Measurements from ENCODE around the gene GAN.

Gene GAN, protein sequence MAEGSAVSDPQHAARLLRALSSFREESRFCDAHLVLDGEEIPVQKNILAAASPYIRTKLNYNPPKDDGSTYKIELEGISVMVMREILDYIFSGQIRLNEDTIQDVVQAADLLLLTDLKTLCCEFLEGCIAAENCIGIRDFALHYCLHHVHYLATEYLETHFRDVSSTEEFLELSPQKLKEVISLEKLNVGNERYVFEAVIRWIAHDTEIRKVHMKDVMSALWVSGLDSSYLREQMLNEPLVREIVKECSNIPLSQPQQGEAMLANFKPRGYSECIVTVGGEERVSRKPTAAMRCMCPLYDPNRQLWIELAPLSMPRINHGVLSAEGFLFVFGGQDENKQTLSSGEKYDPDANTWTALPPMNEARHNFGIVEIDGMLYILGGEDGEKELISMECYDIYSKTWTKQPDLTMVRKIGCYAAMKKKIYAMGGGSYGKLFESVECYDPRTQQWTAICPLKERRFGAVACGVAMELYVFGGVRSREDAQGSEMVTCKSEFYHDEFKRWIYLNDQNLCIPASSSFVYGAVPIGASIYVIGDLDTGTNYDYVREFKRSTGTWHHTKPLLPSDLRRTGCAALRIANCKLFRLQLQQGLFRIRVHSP
- 23.7 to 24.6 reads per million in 2 donors for total RNA-seq

DNA sequence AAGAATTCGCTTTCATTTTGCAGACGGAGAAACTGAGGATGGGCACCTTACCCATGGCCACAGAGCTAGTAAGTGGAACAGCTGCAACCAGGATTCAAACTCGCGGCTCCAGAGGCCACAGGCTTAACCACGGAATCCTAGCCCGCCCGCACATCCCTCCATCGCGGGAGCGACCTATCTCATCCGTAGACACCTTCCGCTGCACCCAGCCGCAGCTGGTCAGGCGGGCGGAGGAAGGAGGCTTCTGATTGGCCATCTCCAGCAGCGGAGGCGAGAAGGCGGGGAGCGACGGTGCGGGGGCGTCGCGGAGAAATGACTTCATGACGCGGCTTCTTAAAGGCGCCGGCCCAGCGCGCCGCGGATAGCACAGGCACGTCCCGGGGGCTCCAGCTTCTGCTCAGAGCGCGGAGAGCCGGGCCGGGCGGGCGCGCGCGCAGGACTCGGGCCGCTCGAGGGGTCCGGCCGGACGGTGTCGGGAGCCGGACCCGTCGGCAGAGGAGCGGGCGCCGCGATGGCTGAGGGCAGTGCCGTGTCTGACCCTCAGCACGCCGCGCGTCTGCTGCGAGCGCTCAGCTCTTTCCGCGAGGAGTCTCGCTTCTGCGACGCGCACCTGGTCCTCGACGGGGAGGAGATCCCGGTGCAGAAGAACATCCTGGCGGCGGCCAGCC lies at the start of gene GAN:
TSS of gene GAN (plus strand) at position 360 of the 668 bp plus-strand sequence. CDS start at position 512, 152 bp downstream.
- peak; percentile 81 to 98 (median 90) for DNase-seq

DNA sequence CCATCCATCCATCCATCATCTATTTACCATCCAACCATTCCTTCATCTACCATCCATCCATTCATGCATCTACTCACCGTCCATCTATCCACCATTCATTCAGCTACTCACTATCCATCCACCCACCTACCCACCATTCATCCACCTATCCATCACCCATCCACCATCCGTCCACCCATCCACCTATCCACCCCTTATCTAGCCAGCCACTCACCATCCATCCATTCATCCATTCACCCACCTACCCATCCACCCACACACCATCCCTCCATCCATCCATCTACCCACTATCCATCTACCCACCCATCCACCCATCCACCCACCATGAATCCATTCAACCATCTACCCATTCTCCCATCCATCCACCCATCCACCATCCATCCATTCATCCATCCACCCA lies 49.7 kb upstream of the GAN start:
- DNase-seq = no peak

DNA sequence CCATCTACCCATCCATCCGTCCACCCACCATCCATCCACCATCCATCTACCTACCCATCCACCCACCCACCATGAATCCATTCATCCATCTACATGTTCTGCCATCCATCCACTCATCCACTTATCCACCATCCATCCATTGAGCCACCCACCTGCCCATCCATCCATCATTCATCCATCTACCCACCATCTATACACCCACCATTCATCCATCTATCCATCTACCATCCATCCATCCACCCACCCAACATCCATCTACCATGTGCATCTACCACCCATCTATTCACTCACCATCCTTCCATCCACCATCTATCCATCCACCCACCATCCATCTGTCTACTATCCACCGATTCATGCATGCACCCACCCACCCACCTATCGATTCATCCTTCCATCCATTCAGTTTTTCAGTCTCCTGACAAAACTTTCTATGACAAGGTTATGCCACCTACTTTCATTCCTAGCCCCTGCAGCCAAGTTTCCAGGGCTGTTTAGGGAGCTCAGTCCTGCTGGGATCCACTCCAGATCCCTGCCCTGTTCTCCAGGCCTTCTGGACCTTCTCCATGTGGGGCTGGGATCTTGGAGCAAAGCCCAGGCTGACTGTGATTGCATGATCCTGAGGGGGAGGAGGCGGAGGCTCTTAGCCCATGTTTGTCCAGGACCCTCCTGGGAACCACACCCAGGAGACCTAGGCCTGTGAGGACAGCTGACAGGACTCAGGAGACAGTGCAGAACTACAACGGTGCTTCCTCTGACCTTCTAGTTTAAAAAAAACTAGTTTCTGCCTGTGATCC lies 48.9 kb upstream of the GAN start:
- no peak for DNase-seq

DNA sequence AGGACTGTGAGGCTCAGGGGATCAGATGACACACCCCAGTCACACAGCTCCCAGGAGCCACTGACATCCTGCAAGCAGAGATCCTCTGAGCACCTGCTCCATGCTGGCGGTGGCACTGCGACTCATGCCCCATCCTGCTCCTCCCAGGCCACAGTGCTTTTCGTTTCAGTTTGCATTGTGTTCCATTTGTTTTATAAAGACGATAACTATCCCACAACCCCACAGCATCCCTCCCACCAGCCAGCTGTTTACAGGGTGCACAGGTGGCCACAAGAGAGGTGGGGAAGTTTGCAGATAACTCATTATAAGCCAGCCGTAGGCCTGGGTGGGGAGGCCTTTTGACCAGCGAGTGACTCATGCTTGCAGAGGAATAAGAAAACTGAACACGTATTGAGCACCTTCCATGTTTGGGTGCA lies 48.1 kb upstream of the GAN start:
- peak in 1 of 5 experiments; percentile 15 for DNase-seq

DNA sequence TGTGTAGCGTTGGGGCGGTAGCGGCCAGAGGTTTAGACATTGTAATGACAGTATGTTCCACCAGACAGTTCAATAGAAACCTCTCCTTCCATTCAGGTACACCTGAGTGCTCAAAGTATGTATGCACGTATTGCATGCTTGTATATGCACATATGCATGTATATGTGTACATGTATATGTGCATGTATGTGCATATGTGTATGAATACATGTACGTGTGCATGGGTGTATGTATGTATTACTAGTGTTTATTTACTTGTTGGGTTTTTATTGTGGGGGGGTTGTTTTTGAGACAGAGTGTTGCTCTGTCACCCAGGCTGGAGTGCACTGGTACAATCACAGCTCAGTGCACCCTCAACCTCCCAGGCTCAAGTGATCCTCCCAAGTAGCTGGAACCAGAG lies 46.3 kb upstream of the GAN start:
- no peak for DNase-seq

DNA sequence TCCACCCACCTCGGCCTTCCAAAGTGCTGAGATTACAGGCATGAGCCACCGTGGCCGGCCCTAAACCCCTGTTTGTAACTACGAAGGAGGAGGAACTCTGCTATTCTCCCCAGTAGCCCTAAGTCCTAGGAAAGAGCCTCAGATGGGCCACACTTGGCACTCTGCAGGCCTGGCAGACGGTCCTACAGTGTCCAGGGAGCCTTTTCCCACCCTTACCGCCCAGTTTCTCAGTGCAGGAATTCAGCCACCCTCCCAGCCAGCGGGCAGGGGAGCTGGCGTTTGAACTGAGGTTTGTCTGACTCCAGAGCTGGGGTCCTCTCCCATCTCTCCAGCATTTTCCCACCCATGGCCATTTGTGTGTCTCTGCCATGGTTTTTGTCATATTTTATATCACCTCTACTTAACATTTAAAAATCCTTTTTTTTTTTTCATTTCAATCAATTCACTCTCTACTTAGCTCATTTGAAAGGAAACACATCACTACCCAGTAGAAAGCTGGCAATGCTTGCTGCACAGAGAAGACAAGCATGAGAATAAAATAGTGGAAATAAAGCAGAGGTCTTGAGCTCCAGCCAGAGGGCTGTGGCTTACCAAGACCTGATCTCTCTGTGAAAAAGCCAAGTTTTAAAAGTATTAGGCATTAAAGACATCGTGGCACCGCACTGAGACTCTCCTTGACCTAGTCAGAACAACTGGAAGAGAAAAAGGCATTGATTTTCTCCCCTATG lies 41.4 kb upstream of the GAN start:
- no peak for DNase-seq

DNA sequence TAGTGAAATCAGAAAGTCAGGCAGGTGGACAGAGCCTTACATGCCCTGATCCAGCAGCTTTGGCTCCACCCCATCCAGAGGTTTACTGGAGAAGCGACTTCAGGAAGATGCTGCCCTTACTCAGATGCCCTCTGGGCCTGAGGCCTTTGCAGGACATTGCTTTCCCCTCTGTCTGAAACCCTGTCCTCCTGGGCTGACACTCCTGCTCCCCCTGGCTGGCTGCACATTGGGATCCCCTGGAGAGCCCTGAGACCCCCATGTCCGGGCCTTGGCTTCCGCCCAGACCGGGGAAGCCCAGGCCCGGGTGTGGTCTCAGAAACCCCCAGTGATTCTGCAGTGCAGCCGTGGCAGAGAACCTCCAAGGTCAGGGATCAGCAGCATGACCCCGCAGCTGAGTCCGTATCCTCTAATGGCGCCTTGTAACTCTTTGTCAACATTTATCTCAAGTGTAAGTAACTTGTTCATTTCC lies 39.7 kb upstream of the GAN start:
- no peak for DNase-seq

DNA sequence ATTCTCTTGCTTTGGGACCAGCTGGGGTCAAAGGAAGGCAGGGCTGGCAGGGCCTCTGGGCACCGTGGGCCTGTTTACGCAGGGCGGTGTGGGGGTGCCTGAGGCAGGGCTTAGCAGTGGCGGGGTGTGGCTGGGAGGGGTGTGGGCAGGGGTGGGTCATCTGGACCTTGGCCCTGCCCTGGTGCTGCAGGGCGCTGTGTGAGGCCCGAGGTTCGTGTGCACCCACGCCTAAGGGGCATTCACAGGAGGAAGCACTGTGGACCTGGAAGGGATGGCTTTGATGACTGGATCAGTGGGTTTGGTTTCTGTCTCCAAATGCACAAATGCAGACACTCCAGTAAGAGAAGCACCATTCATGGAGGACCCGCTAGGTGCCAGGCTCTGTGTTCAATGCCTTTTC lies 39.0 kb upstream of the GAN start:
- DNase-seq = no peak

DNA sequence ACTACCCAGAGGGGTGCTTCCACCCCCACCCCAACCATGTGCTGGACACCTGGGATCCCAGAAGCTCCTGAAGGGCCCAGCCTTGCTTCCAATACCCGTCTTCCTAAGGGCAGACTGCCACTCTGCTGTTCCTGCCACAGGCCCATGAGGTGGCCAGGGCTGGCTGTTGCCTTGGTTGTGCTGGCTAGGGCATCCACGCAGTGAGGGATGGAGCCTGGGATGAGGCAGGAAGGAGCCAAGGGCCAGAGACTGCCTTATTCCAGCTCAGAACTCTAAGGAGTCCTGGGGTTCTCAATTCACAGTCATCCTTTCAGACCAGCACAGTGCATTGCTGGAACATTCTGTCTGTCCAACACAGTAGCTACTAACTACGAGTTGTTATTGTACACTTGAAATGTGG lies 38.4 kb upstream of the GAN start:
- no peak for DNase-seq

DNA sequence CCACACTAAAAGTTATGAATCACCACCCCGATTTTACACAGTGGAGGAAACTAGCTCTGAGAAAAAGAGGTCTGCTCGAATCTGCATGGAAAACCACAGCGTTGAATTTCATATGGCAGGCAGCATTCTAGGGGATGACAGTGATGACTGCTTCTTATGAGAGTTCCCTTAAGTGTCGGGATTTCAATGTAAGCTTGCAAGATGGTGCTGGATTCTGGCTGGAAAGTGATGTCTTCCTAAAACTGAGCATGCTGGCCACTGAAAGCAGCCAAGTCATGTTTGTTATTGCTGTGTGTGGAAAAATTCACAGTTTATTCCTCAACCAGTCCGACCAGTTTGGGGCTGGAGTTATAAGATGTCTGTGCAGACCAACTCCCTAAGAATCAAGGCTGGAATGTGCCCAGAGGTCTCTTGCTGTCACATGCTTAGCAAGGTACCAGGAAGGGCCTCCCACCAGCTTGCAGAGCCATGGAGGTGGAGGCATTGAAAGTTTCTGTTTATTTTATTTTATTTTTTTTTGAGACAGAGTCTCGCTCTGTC lies 37.2 kb upstream of the GAN start:
- no peak for DNase-seq

DNA sequence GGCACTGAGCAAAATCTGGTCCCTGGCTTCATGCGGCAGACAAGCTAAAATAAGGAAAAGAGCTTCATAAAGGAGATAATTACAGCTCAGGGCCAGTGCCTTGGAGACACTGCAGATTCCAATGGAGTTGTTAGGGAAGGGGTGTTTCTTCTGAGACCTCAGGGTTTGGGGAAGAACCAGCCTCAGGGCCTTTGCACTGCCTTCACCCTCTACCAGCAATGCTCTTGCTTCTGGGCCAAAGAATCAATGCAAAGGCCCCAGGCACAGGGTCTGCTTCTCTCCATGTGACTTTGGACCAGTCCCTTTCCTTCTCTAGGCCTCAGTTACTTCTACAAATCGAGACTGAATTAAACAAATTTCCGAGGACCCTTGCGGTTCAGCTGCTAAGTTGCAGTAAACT lies 36.2 kb upstream of the GAN start:
- DNase-seq = no peak

DNA sequence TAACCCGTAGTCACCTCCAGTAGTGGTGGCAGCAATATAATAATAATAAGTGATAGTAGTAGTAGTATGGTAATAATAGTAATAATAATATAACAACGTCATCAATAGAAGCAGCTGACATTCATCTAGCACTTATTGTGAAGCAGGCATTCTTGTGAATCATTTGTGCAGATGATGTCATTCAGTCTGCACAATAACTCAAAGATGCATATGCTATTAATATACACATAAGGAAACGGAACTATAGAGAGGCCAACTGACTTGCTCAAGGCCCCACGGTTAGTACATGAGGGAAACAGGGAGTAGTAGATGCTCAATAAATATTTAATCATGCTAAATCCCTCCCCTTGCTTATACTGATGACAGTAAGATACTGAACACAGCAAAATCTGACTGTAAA lies 35.4 kb upstream of the GAN start:
- DNase-seq = no peak

DNA sequence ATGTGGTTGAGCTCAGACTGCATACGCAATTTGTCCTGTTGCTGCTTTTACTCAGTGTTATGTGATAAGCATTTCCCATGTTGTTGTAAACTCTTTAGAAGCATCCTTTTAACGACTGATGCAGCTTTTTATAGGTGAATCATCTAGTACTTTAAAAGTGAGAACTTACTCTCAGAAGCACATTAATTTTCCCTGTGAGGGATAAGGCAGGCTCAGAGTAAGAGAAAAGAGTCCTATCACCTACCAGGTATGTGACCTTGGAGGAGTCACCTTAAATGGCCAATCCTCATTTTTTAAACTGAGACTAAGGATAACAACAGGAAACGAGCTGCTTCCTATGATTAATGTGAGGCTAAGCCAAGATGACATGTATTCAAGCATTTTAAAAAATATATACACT lies 34.4 kb upstream of the GAN start:
- DNase-seq = no peak

DNA sequence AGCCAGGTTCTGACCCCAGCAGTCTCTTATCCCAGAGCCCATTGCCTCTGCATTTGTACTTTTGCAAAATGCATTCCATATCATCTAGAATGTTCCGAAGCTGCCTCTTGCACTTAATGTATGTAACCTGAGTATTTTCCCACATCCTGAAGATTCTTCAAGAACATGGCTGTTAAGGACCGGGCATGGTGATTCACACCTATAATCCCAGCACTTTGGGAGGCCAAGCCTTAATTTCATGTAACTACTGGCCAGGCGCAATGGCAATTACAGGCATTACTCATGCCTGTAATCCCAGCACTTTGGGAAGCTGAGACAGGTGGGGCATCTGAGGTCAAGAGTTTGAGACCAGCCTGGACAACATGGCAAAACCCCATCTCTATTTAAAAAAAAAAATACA lies 31.7 kb upstream of the GAN start:
- DNase-seq = no peak

DNA sequence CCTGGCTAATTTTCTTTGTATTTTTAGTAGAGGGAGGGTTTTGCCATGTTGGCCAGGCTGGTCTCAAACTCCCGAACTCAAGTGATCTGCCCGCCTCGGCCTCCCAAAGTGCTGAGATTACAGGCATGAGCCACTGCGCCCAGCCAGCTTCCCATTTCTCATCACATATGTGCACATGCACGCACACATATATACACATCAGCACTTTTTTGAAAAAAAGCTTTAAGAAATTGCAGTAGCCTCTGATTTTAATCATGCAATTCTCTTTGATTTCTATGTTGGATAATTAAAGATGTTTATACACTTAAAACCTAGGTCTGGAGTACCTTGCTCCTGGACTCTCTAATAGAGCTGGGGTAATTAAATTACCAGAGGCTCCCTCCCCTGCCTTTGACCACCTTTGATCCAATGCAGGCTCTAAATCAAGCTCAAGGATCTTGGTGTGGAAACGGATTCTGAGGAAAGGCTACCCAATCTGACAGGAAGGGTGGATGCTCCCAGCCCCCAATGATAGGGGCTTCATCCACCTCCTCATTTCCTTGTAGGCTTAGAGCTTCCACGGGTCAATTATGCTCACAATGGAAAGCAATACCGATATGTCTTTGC lies 29.7 kb upstream of the GAN start:
- DNase-seq = no peak

DNA sequence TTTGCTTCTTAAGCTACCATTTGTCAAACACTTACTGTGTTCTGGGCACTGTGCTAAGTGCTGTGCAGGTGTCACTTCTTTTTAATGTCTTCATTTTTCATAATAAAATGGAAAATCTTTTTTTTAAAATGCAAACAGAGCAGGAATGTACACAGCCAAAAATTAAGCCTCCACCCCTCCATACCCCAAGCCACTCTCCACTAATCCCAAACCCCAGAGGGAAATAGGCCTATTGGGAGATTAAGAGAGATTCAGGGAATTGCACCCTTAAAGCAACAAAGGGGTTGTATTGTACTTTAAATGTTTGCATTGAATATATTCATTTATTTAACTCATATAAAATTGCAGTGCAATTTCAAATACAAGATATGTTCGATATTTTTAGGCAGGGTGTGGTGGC lies 28.6 kb upstream of the GAN start:
- DNase-seq = no peak

DNA sequence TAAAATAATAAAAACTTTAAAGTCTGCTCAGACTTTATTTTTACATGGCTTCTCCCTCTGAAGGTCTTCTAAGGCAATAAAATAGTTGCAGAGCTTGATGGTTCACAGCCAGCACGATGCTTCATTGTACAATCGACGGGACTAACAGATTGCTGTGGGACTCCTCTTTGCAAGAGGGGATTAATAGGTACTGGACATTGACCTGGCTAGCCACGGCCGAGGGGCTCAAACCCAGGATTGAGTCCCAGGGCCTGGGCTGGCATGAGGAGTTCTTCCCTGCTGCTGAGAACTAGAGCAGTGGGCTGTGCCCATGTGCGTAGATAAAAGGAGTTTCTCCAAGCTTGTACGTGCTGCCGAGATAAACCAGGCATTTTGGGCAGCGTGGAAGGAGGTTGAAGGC lies 23.6 kb upstream of the GAN start:
- no peak for DNase-seq

DNA sequence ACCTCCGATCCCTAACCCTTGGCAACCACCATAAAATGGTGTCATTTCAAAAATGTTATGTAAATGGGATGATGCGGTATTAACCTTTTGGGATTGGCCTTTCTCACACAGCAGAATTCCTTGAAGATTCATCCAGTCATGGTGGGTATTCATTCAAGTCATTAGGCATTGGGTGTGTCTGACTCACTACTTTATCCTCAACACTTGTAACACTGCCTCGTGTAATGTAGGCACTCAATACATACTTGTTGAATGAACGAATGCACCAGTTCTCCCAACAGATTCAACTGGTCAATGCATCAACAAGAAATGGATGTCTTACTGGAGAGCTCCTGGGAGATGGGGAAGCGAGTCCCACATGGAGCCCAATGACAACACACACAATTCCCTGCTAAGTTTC lies 21.8 kb upstream of the GAN start:
- DNase-seq = no peak

DNA sequence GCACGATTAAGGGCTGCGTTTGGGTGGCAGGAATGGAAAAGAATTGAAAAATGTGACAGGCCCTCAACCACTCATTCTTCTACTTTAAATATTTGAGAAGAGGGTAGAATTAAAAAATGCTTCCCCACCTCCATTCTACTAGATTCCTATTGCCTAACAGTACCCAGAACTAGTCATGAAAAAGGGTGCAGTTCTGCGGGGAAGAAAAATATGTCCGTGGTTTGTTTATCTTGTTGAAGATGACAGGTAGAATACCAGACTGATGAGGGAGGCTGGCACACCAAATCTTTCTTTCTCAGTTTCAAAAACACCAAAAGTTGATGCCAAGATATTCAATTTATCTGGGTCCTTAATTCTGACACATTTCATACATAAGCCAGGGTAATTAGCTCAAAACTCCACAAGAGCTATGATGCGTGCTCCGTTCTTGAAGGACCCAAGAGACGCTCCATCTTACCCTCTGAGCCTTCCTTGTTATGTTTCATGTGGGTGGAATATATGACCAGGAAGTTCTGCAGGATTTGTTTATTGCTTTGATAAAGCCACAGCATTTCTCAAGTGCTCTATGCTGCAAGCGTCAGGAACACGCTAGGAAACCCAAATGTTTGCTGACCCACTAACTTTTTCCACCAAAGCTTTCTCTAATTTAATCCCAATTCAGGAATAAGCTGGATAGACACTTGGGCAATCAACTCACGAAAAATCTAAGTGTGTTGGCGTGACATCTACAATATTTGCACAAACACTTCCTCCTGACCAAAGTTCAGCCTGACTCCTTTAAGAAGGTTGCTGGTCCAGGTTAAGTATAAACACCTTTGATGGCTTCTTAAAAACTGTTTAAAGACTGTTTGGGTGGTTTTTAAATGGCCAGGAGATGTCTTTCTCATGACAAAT lies 20.6 kb upstream of the GAN start:
- DNase-seq = no peak

DNA sequence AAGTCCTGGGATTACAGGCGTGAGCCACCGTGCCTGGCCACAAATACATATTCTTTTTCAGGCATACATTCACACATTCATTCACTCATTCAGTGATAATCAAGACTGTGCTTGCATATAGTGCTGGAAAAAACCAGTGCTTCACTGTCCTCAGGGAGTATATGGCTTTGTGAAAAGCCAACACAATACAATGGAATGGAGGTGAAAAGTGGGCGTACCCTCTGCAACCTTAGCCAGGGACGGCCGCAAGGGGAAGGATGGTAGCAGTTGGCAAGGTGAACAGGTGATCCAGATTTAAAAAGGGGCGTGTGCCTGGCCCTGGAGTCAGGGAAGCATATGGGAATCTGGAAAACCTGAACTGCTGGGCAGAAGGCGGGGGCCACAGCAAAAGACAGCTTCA lies 18.1 kb upstream of the GAN start:
- no peak for DNase-seq

DNA sequence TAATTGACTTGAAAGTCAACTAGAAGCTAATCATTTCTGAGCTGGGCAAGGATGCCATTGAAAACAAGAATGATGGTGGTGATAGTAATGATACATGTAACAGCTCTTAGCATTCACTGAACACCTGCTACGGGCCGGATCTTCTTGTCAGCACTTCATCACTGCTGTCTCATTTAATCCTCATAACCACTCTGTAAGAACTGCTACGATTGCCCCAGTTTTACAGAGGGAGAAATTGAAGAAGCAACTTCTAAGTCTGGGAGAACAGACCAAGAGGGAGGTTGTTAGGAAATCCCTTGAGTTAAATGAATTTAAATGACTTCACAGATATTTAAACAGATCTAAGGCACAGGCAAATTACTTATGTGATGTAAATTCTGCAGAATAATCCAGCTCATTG lies 7.0 kb upstream of the GAN start:
- no peak for DNase-seq
